H1 (cell line): Measurements from ENCODE around the gene LRRC39. TPM values are rescaled to one million over a fixed set of nuclear protein-coding genes. Genes with fewer than 3 reads are reported as not detected.

Source experiments
- CTCF ChIA-PET: fragments of 300-600 bp; sonication (Branson Sonifier 250); formaldehyde crosslinking; loops from one replicate; lab custom pipeline; 2021; ENCODE audit not compliant: partially characterized antibody; lab: Charles Lee
- POLR2A ChIA-PET: fragments of 300-600 bp; sonication (Branson Sonifier 250); formaldehyde crosslinking; loops from one replicate; lab custom pipeline; 2021; ENCODE audit warnings: inconsistent platforms; ENCODE audit not compliant: partially characterized antibody; lab: Charles Lee
- DNase-seq, 2 experiments: peaks; one replicate each; pipeline versions ENCODE4 v3.0.0 to v3.0.0-alpha.2; 2010 to 2022; ENCODE audit warnings: low spot score in 2 of 2, low read depth in 1 of 2, mixed read lengths in 1 of 2
- FAIRE-seq: peaks from 2 replicates; lab custom pipeline; 2011; peaks lifted over from hg19 to GRCh38; lab: Jason Lieb, UNC
- H2AFZ ChIP-seq: 2 replicates; pipeline ENCODE4 v1.8.1; 2012; ENCODE audit warnings: low read length, inconsistent platforms
- H2AK5ac ChIP-seq: 2 replicates; pipeline ENCODE4 v1.6.1; 2013; ENCODE audit warnings: low read depth, low read length
- H2BK120ac ChIP-seq: replicated peaks from 2 replicates; pipeline ENCODE3; 2013; ENCODE audit warnings: low read depth, low read length, inconsistent platforms
- H2BK12ac ChIP-seq: 2 replicates; pipeline ENCODE4 v1.6.1; 2013; ENCODE audit warnings: low read depth, low read length
- H2BK15ac ChIP-seq: 2 replicates; pipeline ENCODE4 v1.6.1; 2013; ENCODE audit warnings: low read length
- H2BK20ac ChIP-seq: 2 replicates; pipeline ENCODE4 v1.6.1; 2013; ENCODE audit warnings: low read length
- H2BK5ac ChIP-seq: 2 replicates; pipeline ENCODE4 v1.6.1; 2013; ENCODE audit warnings: low read depth, low read length
- H3K14ac ChIP-seq: 2 replicates; pipeline ENCODE4 v1.6.1; 2013; ENCODE audit warnings: inconsistent platforms; ENCODE audit not compliant: insufficient read length
- H3K18ac ChIP-seq: 2 replicates; pipeline ENCODE4 v1.6.1; 2013; ENCODE audit warnings: low read length; ENCODE audit errors: extremely low read depth
- H3K23ac ChIP-seq: 2 replicates; pipeline ENCODE4 v1.6.1; 2013; ENCODE audit warnings: inconsistent platforms; ENCODE audit not compliant: insufficient read length
- H3K23me2 ChIP-seq: 2 replicates; pipeline ENCODE4 v1.6.1; 2013; ENCODE audit warnings: low read depth, low read length
- H3K27ac ChIP-seq: 2 replicates; pipeline ENCODE4 v1.6.1; 2011; ENCODE audit warnings: low read depth, low read length, inconsistent platforms
- H3K27me3 ChIP-seq, 4 experiments: replicated peaks in 1 of 4; 1 replicate in 1 of 4; 2 replicates in 3 of 4; pipeline versions ENCODE4 v1.6.1 to v1.8.1; 2011 to 2013; ENCODE audit warnings: low read length in 3 of 4, mild to moderate bottlenecking in 3 of 4, inconsistent platforms in 2 of 4, mixed read lengths in 2 of 4, moderate library complexity in 1 of 4; ENCODE audit not compliant: control insufficient read depth in 3 of 4, insufficient read depth in 3 of 4; ENCODE audit errors: extremely low read depth in 1 of 4
- H3K36me3 ChIP-seq, 4 experiments: 2 replicates each; pipeline versions ENCODE4 v1.6.1 to v1.8.1; 2011 to 2013; ENCODE audit warnings: mild to moderate bottlenecking in 4 of 4, low read length in 3 of 4, moderate library complexity in 2 of 4, control low read depth in 1 of 4, inconsistent platforms in 1 of 4; ENCODE audit not compliant: insufficient read depth in 4 of 4, control insufficient read depth in 2 of 4
- H3K4ac ChIP-seq: replicated peaks from 2 replicates; pipeline ENCODE3; 2013; ENCODE audit warnings: low read length, low read depth, mixed read lengths, inconsistent platforms; ENCODE audit not compliant: insufficient read length
- H3K4me1 ChIP-seq, 4 experiments: replicated peaks in 1 of 4; 1 replicate in 1 of 4; 2 replicates in 3 of 4; pipeline versions ENCODE4 v1.6.1 to v1.8.1; 2011 to 2013; ENCODE audit warnings: low read length in 3 of 4, inconsistent platforms in 2 of 4, mixed read lengths in 1 of 4; ENCODE audit not compliant: insufficient read depth in 4 of 4, control insufficient read depth in 3 of 4
- H3K4me2 ChIP-seq, 2 experiments: 2 replicates each; pipeline versions ENCODE4 v1.6.1 to v1.8.1; 2011 to 2013; ENCODE audit warnings: low read depth in 2 of 2, low read length in 2 of 2, control low read depth in 1 of 2, inconsistent platforms in 1 of 2, mild to moderate bottlenecking in 1 of 2; ENCODE audit not compliant: insufficient read depth in 1 of 2
- H3K4me3 ChIP-seq, 4 experiments: fragments of 200-600, 300-600 bp in 1 of 4; sonication (generic), shearing (Covaris generic), sonication (Bioruptor Twin) in 1 of 4; 2 replicates each; pipeline versions ENCODE4 v1.5.1 to v1.8.1; 2011 to 2016; ENCODE audit warnings: low read length in 4 of 4, low read depth in 3 of 4, control low read depth in 2 of 4, inconsistent platforms in 2 of 4, mild to moderate bottlenecking in 2 of 4, mixed read lengths in 1 of 4, moderate library complexity in 1 of 4; ENCODE audit not compliant: insufficient read depth in 2 of 4; ENCODE audit errors: extremely low read depth in 1 of 4
- H3K56ac ChIP-seq: replicated peaks from 2 replicates; pipeline ENCODE3; 2013; ENCODE audit warnings: low read depth, mild to moderate bottlenecking, mixed read lengths, low read length, inconsistent platforms; ENCODE audit not compliant: insufficient read length
- H3K79me1 ChIP-seq: 2 replicates; pipeline ENCODE4 v1.6.1; 2013; ENCODE audit warnings: low read depth, low read length, control low read depth
- H3K79me2 ChIP-seq, 2 experiments: 2 replicates each; pipeline versions ENCODE4 v1.6.1 to v1.8.1; 2012 to 2013; ENCODE audit warnings: low read length in 2 of 2, mild to moderate bottlenecking in 2 of 2, inconsistent platforms in 1 of 2; ENCODE audit not compliant: insufficient read depth in 2 of 2, control insufficient read depth in 1 of 2
- H3K9ac ChIP-seq, 4 experiments: replicated peaks in 1 of 4; 1 replicate in 1 of 4; 2 replicates in 3 of 4; pipeline versions ENCODE4 v1.6.1 to v1.8.1; 2011 to 2013; ENCODE audit warnings: low read depth in 3 of 4, low read length in 3 of 4, control low read depth in 2 of 4, mild to moderate bottlenecking in 2 of 4, moderate library complexity in 2 of 4, inconsistent platforms in 1 of 4; ENCODE audit errors: extremely low read depth in 1 of 4
- H3K9me3 ChIP-seq, 2 experiments: 2 replicates each; pipeline versions ENCODE4 v1.6.1 to v1.8.1; 2012 to 2013; ENCODE audit warnings: mild to moderate bottlenecking in 2 of 2, moderate library complexity in 2 of 2, control low read depth in 1 of 2, inconsistent platforms in 1 of 2, low read depth in 1 of 2, low read length in 1 of 2, mixed read lengths in 1 of 2; ENCODE audit not compliant: insufficient read depth in 2 of 2
- H4K20me1 ChIP-seq, 2 experiments: replicated peaks in 1 of 2; 2 replicates each; pipeline versions ENCODE3 to v1.8.1; 2011 to 2013; ENCODE audit warnings: inconsistent platforms in 2 of 2, low read length in 2 of 2, mild to moderate bottlenecking in 1 of 2; ENCODE audit not compliant: insufficient read depth in 2 of 2, control insufficient read depth in 1 of 2
- H4K5ac ChIP-seq: 2 replicates; pipeline ENCODE4 v1.6.1; 2013; ENCODE audit warnings: low read length, low read depth, mixed read lengths, inconsistent platforms; ENCODE audit not compliant: insufficient read length
- H4K8ac ChIP-seq: 2 replicates; pipeline ENCODE4 v1.8.0; 2013; ENCODE audit warnings: mild to moderate bottlenecking, moderate library complexity, low read length, inconsistent platforms; ENCODE audit not compliant: insufficient read depth; ENCODE audit errors: extremely low read depth
- H4K91ac ChIP-seq: replicated peaks from 2 replicates; pipeline ENCODE3; 2013; ENCODE audit warnings: low read length, mixed read lengths, inconsistent platforms; ENCODE audit not compliant: insufficient read length
- CBX8 ChIP-seq: fragments of 300-800, 300-1000 bp; sonication (generic); IDR thresholded peaks from 2 replicates; pipeline ENCODE4 v1.7.1; 2016; ENCODE audit warnings: low read depth, low read length, borderline replicate concordance
- CHD2 ChIP-seq: IDR thresholded peaks from 2 replicates; pipeline ENCODE4 v1.6.1; 2012; ENCODE audit warnings: low read length, improper control_type of control experiment
- EGR1 ChIP-seq: IDR thresholded peaks from 2 replicates; pipeline ENCODE4 v1.6.1; 2011; ENCODE audit warnings: low read depth, low read length, borderline replicate concordance
- EP300 ChIP-seq, 2 experiments: IDR thresholded peaks; 1 replicate in 1 of 2; 2 replicates in 1 of 2; pipeline ENCODE4 v1.6.1; 2011 to 2012; ENCODE audit warnings: low read depth in 2 of 2, low read length in 2 of 2, mild to moderate bottlenecking in 2 of 2, borderline replicate concordance in 1 of 2, inconsistent platforms in 1 of 2, moderate library complexity in 1 of 2
- JUN ChIP-seq: IDR thresholded peaks from 2 replicates; pipeline ENCODE4 v1.6.1; 2011; ENCODE audit warnings: low read depth, mild to moderate bottlenecking, improper control_type of control experiment, low read length
- NRF1 ChIP-seq: IDR thresholded peaks from 2 replicates; pipeline ENCODE4 v1.6.1; 2011; ENCODE audit warnings: mild to moderate bottlenecking, low read depth, low read length, improper control_type of control experiment
- SAP30 ChIP-seq: fragments of 300-600 bp; sonication (generic); IDR thresholded peaks from 2 replicates; pipeline ENCODE4 v1.7.1; 2012; ENCODE audit warnings: low read length, moderate library complexity, mild to moderate bottlenecking, inconsistent platforms; ENCODE audit not compliant: insufficient read depth, insufficient replicate concordance
- SIRT6 ChIP-seq: IDR thresholded peaks from one replicate; pipeline ENCODE4 v1.7.1; 2012; ENCODE audit warnings: low read length, inconsistent platforms
- SP2 ChIP-seq: IDR thresholded peaks from 2 replicates; pipeline ENCODE4 v1.6.1; 2012; ENCODE audit warnings: mild to moderate bottlenecking, low read length, inconsistent platforms
- TBP ChIP-seq: IDR thresholded peaks from 2 replicates; pipeline ENCODE4 v1.6.1; 2011; ENCODE audit warnings: low read depth, low read length, improper control_type of control experiment
- TCF12 ChIP-seq: IDR thresholded peaks from 2 replicates; pipeline ENCODE4 v1.6.1; 2011; ENCODE audit warnings: low read depth, mild to moderate bottlenecking, low read length
- WGBS, 2 experiments: shearing (Covaris generic) in 1 of 2; methylation state at CpG; one replicate each; pipeline versions ENCODE4 v1.1.6 to v1.1.7; 2013 to 2015; ENCODE audit warnings: low lambda C conversion rate in 2 of 2, mixed read lengths in 2 of 2, inconsistent platforms in 1 of 2, low coverage in 1 of 2, missing lambda C conversion rate in 1 of 2; ENCODE audit not compliant: insufficient replicate concordance in 2 of 2, insufficient coverage in 1 of 2, insufficient read length in 1 of 2; ENCODE audit errors: extremely low coverage in 1 of 2, missing lambda C conversion rate in 1 of 2; 5-methylcytosine and 5-hydroxymethylcytosine counted together
- polyA plus RNA-seq, 7 experiments: library from polyadenylated mRNA; depleted of rRNA in 3 of 7; stranded (reverse) in 5 of 7; unstranded in 2 of 7; fragments of >200 nt in 5 of 7; fragments of 200-250 nt in 2 of 7; gene quantifications; 1 replicate in 5 of 7; 2 replicates in 1 of 7; 4 replicates in 1 of 7; pipeline versions ENCODE4 v1.2.1 to v1.2.3, GENCODE V29; 2011 to 2013; ENCODE audit warnings: missing spikeins in 2 of 7, mixed read lengths in 2 of 7
- total RNA-seq: library from RNA; stranded (reverse); fragmentation: NEBNext Ultra II Directional; extraction: Animal tissue kit (Norgen Biotek cat#: 25700); gene quantifications from 2 replicates; pipeline ENCODE4 v1.2.1, GENCODE V29; 2021
- TF ChIP-seq, protein P1 (sequence below): IDR thresholded peaks from 2 replicates; pipeline ENCODE4 v1.6.1; 2012; ENCODE audit warnings: inconsistent platforms

Gene LRRC39
- total and polyA plus RNA-seq, 2 of the 8 experiments (the other 6 are each of a cell fraction or from before 2014, with no cell fraction given), result 0.33 to 0.39 TPM

DNA sequence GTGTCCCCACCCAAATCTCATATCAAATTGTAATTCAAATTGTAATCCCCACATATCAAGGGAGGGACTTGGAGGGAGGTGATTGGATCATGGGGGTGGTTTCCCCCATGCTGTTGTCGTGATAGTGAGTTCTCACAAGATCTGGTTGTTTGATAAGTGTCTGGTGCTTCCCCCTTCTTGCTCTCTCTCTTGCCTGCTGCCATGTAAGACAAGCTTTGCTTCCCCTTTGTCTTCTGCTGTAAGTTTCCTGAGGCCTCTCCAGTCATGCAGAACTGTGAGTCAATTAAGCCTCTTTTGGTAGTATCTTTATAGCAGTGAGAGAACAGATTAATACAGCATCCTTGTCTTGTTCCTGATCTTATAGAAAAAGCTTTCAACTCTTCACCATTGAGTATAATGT, 6.5 kb upstream of the LRRC39 start:
- Histone ChIP-seq H3K79me1 (no peaks in the 10 kb centered on the region), H4K91ac (no peak overlapping the region), H4K5ac (no peak overlapping the region), H2AFZ (no peak overlapping the region), H3K4me3 (no peak overlapping the region), H4K8ac (no peak overlapping the region), H3K9me3 (no peaks in the 10 kb centered on the region), H4K20me1 (no peaks in the 10 kb centered on the region), H3K36me3 (no peaks in the 10 kb centered on the region; a peak in 1 of 8 replicates), H2BK5ac (no peak overlapping the region), H2BK20ac (no peak overlapping the region), H3K27me3 (no peaks in the 10 kb centered on the region), H3K56ac (no peak overlapping the region), H2BK15ac (no peak overlapping the region), H3K27ac (no peak overlapping the region), H3K14ac (no peak overlapping the region), H2BK120ac (no peak overlapping the region), H2AK5ac (no peak overlapping the region), H3K18ac (no peak overlapping the region), H3K4me2 (no peak overlapping the region), H3K4ac (no peak overlapping the region), H3K9ac (no peak overlapping the region), H3K23me2 (no peaks in the 10 kb centered on the region; the same call in 1 of the 2 replicates), H3K79me2 (no peaks in the 10 kb centered on the region), H2BK12ac (no peak overlapping the region), H3K4me1 (no peaks in the 10 kb centered on the region), H3K23ac (no peak overlapping the region)
- ChIA-PET CTCF (interaction anchor here (1.0 kb wide), 1 partner anchor 238 kb away, joined by 5 read pairs; no protein-coding TSS in a partner anchor), POLR2A (interaction anchor here (1.3 kb wide), 1 partner anchor 15 kb away, joined by 3 read pairs; no protein-coding TSS in a partner anchor)
- DNase-seq (no peak), FAIRE-seq (no peak)
- no peak for TF ChIP-seq TCF12
- TF ChIP-seq CBX8, result no peak
- TF ChIP-seq TBP, result no peak
- no peak for TF ChIP-seq SIRT6
- TF ChIP-seq EP300 (IDR thresholded peaks at IDR 0.05; ENCODE audit: borderline replicate concordance in 1 of 2, low read depth in 2 of 2, low read length in 2 of 2), result no peak
- no peak for TF ChIP-seq SAP30
- TF ChIP-seq, protein P1, sequence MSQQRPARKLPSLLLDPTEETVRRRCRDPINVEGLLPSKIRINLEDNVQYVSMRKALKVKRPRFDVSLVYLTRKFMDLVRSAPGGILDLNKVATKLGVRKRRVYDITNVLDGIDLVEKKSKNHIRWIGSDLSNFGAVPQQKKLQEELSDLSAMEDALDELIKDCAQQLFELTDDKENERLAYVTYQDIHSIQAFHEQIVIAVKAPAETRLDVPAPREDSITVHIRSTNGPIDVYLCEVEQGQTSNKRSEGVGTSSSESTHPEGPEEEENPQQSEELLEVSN, result no peak
- no peak for TF ChIP-seq JUN
- TF ChIP-seq NRF1, result no peak
- no peak for TF ChIP-seq EGR1
- no peak for TF ChIP-seq SP2
- TF ChIP-seq CHD2, result no peak
- 60% methylated on average over 1 of the region's 1 CpG; no CpG with 5 or more reads in 1 of the 2 experiments for WGBS, 2 experiments
